ENCODE measurements around the gene ZNF140.

Gene ZNF140

GRCh38 chr12:133130038-133130807 is 49.5 kb downstream of the ZNF140 start, which contains the start of the genes ZNF10 and ZNF891:
TSS of gene ZNF10 (plus strand) at chr12:133130627. CDS start at chr12:133144493, 13,866 bp downstream.
TSS of gene ZNF891 (minus strand) at chr12:133130274. CDS start at chr12:133121918, 8,356 bp downstream.
- no peak for TF ChIP-seq CTCF (IDR thresholded peaks at IDR 0.05; ENCODE audit: low read depth, low read length, missing control alignments)
- DNase-seq (ENCODE audit: extremely low read depth, low read depth): peak; percentile 73
- H3K4me3 ChIP-seq (replicated peaks; ENCODE audit: low read depth, low read length): peak within 1 kb of the TSS; percentile 79

GRCh38 chr12:133130808-133131128 is 50.0 kb downstream of the ZNF140 start:
- DNase-seq (ENCODE audit: extremely low read depth, low read depth): no peak
- peak overlapping the region; percentile 79 for H3K4me3 ChIP-seq (replicated peaks; ENCODE audit: low read depth, low read length)
- no peak for TF ChIP-seq CTCF (IDR thresholded peaks at IDR 0.05; ENCODE audit: low read depth, low read length, missing control alignments)

GRCh38 chr12:133135747-133136146 is 55.0 kb downstream of the ZNF140 start:
- no peak for DNase-seq (ENCODE audit: extremely low read depth, low read depth)
- TF ChIP-seq CTCF (IDR thresholded peaks at IDR 0.05; ENCODE audit: low read depth, low read length, missing control alignments): no peak
- H3K4me3 ChIP-seq (replicated peaks; ENCODE audit: low read depth, low read length): no peak overlapping the region

GRCh38 chr12:133145981-133146380 is 65.3 kb downstream of the ZNF140 start:
- DNase-seq (ENCODE audit: extremely low read depth, low read depth): no peak
- no peak for TF ChIP-seq CTCF (IDR thresholded peaks at IDR 0.05; ENCODE audit: low read depth, low read length, missing control alignments)
- H3K4me3 ChIP-seq (replicated peaks; ENCODE audit: low read depth, low read length): no peak overlapping the region

- no peak for DNase-seq (ENCODE audit: extremely low read depth, low read depth)
- no peak for TF ChIP-seq CTCF (IDR thresholded peaks at IDR 0.05; ENCODE audit: low read depth, low read length, missing control alignments)
- H3K4me3 ChIP-seq (replicated peaks; ENCODE audit: low read depth, low read length): no peak overlapping the region
These were observed 75.5 kb downstream of the ZNF140 start for GRCh38 chr12:133156125-133156690.

All from HFF-Myc (cell line).